GM21528 (cell line): ENCODE measurements around the gene PLCB1.
"Not testable (repeated sequence)": the region's sequence is repeated elsewhere in the genome, so short reads cannot be mapped to it uniquely, and the experiment has no call there.

Experiments
- ATAC-seq: cut with Tn5 transposase; IDR thresholded peaks from one replicate; pipeline ENCODE4 v1.9.1; 2021; ENCODE audit warnings: mild to moderate bottlenecking, moderate library complexity; ENCODE audit not compliant: unreplicated experiment, low FRiP score

The PLCB1 gene

DNA sequence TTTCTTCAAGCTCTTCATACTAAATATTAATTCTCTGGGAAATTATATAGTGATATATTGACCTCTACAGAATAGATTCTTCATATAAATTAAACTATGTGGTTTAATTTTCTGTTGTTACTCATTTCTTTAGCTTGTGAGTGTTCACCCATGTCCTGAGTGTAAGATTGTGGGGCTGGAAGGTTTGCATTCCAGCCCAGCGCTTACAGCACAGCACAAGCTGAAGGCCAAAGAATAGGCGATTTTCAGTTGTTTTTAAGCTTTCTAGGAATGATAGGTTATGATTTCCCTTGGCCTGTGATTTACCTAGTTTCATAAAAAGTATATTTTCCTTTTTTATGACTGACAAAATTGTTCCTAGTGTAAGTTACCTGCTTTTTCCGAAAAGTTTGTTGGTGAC, 194.1 kb downstream of the PLCB1 start:
- no peak for ATAC-seq

DNA sequence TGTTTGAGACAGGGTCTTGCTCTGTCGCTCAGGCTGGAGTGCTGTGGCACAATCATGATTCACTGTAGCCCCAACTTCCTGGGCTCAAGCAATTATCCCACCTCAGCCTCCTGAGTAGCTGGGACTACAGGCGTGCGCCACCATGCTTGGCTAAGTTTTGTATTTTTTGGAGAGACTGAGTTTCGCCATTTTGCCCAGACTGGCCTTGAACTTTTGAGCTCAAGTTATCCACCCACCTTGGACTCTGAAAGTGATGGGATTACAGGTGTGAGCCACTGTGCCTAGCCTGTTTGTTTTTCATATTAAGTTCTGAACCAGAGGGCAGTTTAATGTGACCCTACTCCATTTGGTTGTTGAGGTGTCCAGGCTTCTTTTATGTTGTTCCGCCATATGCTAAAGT, 194.8 kb downstream of the PLCB1 start:
- ATAC-seq = no peak

DNA sequence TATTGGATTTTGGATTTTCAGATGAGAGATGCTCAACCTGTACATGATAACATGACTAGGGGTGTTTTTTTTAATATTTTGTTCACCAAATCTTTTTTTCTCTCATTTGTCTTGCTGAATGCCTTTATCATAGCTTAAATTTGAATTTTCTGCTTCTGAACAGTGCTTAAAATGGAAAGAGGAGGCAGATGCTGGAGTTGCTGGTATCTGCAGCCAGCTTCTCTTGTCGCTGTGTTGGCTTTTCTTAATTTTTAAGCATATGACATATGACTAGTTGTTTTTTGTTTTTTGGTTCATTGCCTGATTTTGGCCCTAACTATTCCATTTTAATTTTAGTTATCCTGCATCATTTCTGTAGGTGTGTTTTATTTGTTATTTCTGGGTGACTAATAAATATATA, 196.1 kb downstream of the PLCB1 start:
- no peak for ATAC-seq

DNA sequence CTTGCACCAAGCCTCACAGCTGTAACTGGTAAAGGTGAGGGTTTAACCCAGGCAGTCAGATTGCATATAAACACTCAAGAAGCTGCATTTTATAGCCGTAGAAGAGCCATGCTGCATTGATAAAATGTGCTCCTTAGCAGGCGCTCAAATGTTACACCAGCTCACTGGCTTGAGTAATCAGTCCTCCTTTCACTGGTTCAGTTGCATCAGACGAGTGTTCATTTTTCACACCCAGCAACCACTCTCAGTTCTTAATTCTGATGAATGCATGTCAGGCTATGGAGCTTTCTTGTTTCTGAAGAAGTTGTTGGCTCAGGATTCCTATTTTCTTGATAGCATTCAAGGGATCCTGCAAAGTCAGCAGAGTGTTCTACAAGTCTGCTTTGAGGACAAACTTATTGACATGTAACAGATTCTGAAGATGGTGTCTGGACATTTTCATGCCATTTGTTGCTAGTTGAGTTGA, 198.3 kb downstream of the PLCB1 start:
- no peak for ATAC-seq

DNA sequence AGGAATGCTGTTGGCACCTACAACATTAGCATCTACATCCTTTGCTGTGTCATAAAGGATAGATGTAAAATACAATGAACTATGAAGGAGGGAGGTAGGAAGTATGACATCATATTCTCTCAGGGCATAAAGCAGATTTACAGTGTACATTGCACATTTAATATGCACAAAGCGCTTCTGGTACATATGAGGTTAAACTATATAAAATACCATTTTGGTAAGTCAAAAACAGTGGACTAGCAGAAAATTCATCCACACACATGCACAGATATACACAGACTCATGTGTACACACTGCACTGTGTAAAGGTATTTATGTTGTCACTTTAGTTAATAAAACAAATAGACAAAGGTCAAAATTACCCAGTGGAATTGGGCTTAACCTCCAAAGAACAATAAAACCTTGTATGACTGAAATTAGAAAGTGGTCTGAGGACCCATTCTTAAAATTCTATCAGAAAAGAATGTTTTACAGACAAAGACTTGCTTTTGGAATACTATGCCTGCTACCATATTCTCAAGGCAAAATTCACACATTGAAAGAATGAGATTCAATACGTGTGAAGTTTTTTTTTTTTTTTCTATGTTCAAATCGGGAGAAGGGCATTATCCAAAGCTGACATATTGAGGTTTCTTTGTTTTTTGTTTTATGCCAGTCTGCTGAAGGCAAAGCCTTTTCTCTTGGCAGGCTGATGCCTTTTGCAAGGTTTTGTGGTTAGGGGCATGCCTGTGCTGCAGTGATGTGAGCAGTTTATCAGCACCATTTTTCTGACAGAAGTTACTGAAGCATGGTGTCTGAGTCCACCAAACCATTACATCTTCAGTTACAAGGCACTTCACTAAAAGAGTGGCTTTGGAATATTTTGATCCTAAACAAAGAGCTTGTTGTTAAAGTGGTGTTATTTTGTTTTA, 199.0 kb downstream of the PLCB1 start:
- no peak for ATAC-seq

DNA sequence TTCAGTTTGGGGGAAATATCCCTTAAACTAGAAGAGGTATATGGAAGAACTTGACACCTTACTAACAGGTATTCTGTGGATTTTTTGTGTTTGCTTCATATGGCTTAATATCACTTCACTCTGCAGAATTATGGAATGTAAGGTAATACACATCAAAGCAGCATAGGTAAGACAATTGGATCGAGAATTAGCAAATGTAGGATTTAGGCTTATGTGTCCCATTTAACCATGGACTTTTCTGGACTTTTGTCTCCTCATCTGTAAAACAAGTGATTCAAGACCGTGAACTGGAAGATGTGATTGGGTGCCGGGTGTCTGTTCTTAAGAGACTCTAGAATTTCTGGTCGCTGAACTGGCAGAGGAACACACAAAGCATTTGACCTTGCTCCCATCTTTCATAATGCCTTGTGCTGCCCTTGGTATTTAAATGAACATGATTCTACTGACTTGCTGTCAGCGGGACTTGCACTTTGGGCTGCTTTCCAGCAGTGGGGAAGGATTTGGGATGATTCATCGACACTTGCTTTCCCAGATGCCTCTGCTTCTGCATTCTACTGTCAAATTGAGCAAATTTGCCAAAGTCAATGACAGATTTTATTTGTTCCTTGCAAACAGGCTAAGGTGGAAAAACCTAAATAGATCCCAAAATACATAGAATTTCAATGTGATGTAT, 199.8 kb downstream of the PLCB1 start:
- ATAC-seq = no peak

DNA sequence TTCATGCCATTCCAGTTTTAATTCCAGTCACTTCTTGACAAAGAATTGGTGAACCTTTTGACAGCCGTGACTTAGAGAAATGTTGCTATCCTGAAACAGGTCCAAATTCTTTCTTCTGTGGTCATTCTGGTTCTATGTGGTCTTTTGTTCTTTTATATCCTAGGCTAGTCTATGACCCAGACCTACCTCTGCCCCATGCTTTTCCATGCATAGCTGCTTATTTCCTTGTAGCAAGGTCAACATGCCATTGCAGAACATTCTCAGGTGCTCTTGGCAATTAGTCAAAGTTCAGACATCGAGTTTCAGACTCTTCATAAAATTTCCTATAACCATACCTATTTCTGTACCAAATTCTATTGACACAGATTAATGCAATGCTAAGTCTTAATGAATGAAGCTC, 202.6 kb downstream of the PLCB1 start:
- no peak for ATAC-seq

DNA sequence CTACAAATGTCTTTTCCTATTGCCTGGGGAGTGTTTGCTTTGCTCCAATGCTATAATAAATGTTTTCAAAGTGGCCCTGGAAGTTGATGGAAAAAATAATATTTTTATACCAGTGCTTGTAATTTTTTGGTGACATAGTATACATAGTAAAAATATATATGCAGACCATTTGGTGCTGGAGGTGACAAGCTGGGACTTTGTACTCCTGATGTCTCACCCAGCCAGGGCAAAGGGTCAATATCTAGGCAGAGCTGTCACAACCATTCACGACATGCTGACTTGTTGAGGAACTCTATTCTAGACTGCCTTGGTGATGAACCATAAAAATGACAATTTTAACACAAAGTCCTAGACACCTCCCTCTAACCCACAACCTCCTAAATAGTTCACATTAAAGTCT, 203.0 kb downstream of the PLCB1 start:
- no peak for ATAC-seq

DNA sequence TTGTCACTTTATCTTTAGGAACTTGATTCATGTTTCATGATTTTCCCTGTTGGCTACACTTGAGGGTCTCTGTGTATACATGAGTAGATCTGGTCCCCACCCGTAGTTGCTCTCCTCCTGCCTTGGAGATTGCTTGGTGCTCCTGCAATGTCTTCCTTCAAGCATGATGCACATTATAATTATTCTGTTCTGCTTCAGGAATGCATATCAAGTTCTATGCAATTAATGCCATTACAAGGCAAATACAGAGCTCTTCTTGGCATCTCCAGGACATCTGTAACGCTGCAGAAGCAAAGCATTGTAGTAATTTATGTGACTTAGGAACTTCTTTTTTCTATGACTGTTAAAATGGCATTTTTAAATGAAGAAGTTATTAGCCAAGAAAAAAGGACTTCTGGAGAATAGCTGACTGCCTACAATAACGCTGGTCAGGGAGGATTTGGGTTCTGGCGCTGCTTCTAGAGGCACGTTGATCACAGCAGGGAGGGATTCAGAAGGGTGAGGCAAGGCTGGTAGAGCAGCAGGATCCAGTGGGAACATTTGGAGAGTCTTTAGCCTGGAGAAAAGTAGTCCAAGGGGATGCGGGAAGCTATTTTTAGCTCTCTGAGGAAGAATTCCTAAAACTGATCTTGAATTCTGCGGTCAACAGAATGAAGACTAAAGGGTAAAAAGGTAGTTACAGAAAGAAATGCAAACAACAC, 203.6 kb downstream of the PLCB1 start:
- no peak for ATAC-seq

DNA sequence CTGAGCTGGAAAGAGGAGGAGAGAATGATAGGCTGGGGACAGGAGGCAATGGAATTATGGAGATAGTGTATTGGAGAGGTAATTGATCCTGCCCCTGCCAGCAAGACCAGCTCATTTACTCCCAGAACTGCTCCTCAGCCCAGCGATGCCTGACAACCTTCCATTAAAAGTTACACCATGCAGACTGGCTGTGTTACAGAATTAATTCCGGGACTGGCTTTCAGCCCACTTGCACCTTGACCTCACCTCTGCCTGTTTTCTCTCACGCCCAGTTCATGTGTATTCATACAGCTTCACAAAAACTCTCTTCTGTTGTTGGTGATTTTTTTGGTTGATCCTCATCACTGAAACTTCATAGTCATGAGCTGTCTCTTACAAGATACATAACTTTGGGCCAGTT, 207.3 kb downstream of the PLCB1 start:
- no peak for ATAC-seq

DNA sequence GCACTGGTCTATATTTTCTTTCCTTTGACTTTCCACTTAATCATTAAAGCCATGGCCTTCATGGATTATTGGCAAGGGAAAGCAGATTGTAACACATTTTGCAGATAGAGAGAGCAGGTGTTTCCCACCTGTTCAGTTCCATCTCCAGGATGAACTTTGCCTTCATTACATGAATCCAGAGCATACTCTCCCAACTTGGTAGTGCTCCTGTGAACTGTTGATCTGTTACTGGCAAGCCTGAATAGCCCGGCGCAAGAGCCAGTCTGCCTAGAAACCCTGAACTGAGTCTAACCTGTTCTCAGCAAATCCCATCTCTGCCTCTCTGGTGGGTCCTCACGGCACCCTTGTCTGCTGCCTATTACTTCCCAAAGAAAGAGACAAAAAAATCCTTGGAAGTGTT, 210.3 kb downstream of the PLCB1 start:
- no peak for ATAC-seq

DNA sequence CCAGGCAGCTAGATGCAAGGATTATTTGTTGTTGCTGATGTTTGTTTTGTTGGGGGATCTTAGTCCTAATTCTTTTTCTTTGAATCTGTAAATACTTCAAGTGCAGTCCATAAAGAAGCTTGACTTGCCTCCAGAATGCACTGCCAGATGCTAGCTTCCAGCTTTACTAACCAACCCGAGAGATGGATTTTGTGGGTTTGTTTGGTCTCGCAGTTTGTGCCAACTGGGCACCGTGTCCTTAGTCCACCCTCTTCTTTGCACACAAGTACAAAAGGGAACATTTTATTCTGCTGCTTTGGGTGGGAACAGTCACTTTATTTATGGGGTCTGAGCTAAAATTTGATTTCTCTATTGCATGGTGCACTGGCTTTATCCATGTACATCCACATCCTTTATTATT, 212.0 kb downstream of the PLCB1 start:
- ATAC-seq = no peak

DNA sequence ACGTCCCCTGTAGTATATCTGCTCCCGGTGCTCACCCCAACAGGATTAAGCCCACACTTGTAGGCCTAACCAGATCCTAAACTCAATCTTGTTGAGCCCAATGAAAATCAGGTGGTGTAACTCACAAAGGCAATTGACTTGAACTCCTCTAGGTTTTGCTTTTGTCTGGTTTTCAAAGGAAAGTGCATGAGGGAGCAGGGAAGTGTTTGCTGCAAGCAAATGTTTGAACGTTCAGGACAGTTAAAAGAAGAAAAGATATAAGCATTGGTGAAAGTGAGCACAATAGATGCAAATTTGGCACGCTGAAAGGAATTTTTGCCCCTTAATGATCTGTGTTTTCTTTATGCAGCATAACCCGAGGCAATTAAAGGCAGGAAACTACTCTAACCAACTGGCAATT, 212.6 kb downstream of the PLCB1 start:
- ATAC-seq = no peak

DNA sequence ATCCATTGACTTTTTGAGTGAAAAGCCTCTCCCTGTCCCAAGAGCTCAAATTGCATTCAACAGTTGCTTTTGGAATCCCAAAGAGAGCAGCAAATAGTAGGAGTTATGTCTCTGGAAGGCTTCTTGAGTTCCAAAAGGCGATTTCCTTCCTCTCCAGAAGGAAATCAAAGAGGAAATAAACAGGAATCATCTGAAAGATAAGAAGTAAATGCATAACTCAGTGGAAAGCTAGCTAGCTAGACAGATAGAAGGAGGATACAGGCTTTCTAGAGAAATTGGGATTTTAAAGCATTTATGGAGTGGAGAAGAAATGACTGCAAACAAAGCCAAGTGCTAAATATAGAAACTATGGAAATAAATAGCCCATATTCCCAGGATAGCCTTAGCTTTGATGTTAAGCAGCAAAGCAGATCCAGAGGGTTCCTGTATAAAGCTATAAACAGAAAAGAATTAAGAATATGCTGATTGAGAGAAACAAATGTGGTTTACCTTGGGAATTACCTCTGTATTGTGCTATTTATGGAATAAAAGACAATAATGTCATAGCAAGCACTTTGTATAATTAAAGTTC, 214.7 kb downstream of the PLCB1 start:
- ATAC-seq = no peak

DNA sequence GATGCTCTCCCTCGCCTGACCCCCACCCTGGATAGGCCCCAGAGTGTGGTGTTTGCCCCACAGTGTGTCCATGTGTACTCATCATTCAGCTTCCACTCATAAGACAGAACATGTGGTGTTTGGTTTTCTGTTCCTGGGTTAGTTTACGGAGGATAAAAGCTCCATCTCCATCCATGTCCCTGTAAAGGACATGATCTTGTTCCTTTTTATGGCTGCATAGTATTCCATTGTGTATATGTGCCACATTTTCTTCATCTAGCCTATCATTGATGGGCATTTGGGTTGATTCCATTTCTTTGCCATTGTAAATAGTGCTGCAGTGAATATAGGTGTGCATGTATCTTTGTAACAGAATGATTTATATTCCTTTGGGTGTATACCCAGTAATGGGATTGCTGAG, 218.2 kb downstream of the PLCB1 start:
- ATAC-seq = not testable (repeated sequence)

DNA sequence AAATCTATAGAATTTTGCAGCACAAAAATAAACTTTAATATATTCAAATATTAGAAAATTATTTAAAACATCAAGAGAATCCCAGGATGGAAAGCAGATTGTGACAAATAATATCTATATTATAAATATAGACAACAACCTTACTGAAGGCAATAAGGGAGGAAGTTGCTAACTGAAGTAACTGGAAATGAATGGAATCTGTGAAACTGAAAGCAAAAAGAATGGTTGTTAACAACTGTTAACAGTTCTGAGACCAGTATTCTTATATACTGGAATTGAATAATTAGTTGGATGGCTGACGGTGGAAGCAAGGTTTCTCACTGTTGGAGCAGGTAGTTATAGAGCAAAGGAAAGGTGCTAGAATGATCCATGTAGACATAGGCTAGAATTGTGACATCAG, 220.4 kb downstream of the PLCB1 start:
- ATAC-seq = no peak

DNA sequence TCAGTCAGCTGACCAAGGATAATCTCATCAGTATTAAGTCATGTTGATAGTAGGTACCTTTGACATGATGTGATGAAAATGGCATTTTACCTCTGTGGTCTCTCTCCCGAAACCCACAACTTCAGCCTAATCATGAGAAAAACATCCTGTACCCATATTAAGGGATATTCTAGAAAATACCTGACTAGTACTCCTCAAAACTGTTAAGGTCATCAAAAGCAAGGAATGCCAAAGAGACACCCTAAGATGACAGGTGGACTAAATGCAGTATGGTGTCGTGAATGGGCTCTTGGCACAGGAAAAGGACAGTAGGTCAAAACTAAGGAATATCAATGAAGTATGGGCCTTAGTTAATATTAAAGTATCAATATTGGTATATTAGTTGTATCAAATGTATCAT, 221.4 kb downstream of the PLCB1 start:
- ATAC-seq = no peak

DNA sequence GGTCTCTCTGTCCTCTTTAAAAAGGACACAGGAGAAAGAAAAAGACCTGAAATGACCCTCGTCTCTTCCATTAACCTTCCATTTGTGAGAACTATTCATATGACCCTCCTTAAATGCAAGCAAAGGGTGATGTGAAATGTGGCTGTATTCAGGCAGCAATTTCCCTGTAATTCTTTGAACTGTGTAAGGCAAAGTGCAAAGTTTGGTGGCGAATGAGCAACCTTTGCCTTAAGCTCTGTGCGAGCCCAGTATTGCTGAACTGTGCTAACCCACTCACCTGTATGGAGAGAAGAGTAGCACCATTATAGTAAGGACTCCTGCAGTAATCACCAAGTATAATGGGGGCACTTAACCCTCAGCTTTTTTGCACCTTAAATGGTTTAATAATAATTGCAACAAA, 223.4 kb downstream of the PLCB1 start:
- no peak for ATAC-seq

DNA sequence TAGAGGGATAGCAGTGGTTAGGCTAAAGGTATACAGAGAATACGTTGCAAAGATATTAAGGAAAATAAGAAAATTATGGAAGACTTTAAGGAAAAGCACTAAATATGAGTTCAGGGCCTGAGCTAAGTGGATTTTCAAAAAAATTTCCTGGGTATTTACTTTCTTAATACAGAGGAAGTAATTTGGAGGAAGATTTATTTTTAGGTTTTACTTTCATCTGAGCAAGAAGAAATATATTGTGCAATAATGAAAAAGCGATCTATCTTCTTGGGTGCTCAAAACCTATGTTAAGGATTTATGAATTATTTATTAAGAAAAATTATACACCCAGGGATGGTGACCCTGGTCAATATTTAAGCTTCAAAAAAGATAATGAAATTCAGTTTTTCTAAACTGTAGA, 224.7 kb downstream of the PLCB1 start:
- ATAC-seq = no peak

DNA sequence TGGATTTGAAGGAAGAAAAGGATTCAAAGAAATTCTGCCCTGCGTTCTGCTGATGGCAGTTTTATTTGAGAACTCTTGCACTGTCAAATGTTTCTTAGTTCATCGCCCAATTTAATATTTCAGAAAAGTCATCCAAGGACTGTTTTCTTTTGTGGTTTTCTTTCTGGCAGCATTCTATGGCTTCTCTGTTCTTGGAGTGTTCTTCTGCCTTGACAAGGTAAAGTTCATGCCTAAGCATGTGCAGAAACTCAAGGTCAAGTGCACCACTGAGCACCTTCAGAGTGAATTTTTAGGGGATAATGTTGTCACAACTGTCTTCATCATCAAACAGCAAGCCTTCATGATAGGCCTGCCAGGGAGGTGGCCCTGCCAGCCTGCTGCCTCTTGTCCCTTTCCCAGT, 225.6 kb downstream of the PLCB1 start:
- ATAC-seq = no peak

DNA sequence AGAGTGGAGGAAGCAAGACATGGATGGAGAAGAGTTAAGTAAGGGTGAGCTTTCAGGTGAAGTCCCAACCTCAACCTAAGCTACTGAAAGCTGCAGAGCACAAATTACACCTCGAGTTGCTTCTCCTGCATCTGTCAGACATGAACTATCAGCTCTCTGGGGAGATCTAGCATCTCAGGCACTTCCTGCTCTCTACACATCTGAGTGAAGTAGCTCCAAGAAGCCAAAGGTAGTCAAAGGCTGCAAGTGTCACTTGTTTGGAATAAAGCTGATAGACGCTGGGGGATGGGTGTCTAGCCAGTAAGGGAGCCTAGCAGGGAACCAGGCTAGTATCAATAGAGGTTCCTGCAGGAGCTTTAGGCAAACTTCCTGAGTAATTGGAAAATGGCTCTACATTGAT, 228.0 kb downstream of the PLCB1 start:
- ATAC-seq = no peak
